K562 (cell line): Measurements from ENCODE around the gene SPDYE4.

Experiments used
- NFYB ChIP-seq: IDR thresholded peaks from 2 replicates; pipeline ENCODE4 v1.6.1; 2011; ENCODE audit warnings: mild to moderate bottlenecking, moderate library complexity; ENCODE audit not compliant: insufficient read length; ENCODE audit errors: extremely low read depth
- TGIF2 ChIP-seq: sonication (generic); formaldehyde crosslinking; IDR thresholded peaks from 2 replicates; pipeline ENCODE4 v1.8.1; 2022; ENCODE audit warnings: mild to moderate bottlenecking, missing genetic modification reagents, moderate library complexity
- TF ChIP-seq, protein P1 (sequence below), 3 experiments: IDR thresholded peaks in 2 of 3; conservative IDR thresholded peaks in 1 of 3; 2 replicates each; pipeline ENCODE4 v1.5.1; 2011 to 2012; ENCODE audit warnings: low read length in 3 of 3, mild to moderate bottlenecking in 3 of 3, control low read depth in 2 of 3, improper control_type of control experiment in 1 of 3, inconsistent platforms in 1 of 3, low read depth in 1 of 3, mixed read lengths in 1 of 3, moderate library complexity in 1 of 3; ENCODE audit not compliant: insufficient read depth in 2 of 3
- TF ChIP-seq, protein P2 (sequence below): fragments of 150-350 bp; IDR thresholded peaks from 2 replicates; pipeline ENCODE4 v1.6.1; 2014; ENCODE audit warnings: low read depth, mild to moderate bottlenecking, low read length, borderline replicate concordance
- TF ChIP-seq, protein P3 (sequence below), 2 experiments: IDR thresholded peaks; 2 replicates each; pipeline ENCODE4 v1.6.1; 2012; ENCODE audit warnings: improper control_type of control experiment in 2 of 2, low read depth in 2 of 2, low read length in 2 of 2, borderline replicate concordance in 1 of 2

DNA sequence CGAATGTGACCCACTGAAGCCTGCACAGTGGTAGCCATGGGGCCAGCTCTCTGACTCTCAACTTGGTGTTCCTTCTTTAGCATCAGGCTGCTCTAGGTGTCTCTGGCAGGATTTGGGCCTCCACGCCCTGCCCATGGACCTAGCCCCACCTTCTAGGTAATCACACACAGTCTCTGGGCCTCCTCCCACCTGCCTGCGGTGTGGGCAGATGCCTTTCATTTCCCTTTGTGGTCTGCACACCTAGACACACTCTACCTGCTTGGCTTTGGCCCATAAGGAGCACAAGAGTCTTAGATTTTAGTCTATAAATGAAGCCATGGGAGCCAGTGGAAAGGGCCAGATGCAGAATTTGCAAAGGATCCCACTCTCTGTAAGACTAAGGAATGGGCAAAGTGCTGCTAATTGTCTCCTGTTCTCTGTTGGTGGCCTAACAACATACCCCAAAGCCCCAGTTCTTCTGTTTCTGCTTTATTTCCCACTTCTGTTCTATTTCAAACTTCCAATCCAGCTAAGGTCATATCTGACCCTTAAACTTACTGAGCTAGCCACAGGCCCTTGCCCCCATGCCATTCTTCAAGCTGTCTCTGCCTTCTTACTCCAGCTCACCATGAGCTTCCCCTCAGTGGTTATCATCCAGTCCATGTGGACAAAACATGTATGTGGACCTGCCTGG, 48.0 kb upstream of the SPDYE4 start:
- TF ChIP-seq, protein P1, sequence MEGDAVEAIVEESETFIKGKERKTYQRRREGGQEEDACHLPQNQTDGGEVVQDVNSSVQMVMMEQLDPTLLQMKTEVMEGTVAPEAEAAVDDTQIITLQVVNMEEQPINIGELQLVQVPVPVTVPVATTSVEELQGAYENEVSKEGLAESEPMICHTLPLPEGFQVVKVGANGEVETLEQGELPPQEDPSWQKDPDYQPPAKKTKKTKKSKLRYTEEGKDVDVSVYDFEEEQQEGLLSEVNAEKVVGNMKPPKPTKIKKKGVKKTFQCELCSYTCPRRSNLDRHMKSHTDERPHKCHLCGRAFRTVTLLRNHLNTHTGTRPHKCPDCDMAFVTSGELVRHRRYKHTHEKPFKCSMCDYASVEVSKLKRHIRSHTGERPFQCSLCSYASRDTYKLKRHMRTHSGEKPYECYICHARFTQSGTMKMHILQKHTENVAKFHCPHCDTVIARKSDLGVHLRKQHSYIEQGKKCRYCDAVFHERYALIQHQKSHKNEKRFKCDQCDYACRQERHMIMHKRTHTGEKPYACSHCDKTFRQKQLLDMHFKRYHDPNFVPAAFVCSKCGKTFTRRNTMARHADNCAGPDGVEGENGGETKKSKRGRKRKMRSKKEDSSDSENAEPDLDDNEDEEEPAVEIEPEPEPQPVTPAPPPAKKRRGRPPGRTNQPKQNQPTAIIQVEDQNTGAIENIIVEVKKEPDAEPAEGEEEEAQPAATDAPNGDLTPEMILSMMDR (IDR thresholded peaks at IDR 0.05 in 2 of 3, conservative IDR thresholded peaks at IDR 0.05 in 1 of 3; ENCODE audit: insufficient read depth in 2 of 3, low read depth in 1 of 3, low read length in 3 of 3): no peak
- TF ChIP-seq TGIF2 (CRISPR knock-in tag) (no peak), NFYB (no peak)
- TF ChIP-seq, protein P2, sequence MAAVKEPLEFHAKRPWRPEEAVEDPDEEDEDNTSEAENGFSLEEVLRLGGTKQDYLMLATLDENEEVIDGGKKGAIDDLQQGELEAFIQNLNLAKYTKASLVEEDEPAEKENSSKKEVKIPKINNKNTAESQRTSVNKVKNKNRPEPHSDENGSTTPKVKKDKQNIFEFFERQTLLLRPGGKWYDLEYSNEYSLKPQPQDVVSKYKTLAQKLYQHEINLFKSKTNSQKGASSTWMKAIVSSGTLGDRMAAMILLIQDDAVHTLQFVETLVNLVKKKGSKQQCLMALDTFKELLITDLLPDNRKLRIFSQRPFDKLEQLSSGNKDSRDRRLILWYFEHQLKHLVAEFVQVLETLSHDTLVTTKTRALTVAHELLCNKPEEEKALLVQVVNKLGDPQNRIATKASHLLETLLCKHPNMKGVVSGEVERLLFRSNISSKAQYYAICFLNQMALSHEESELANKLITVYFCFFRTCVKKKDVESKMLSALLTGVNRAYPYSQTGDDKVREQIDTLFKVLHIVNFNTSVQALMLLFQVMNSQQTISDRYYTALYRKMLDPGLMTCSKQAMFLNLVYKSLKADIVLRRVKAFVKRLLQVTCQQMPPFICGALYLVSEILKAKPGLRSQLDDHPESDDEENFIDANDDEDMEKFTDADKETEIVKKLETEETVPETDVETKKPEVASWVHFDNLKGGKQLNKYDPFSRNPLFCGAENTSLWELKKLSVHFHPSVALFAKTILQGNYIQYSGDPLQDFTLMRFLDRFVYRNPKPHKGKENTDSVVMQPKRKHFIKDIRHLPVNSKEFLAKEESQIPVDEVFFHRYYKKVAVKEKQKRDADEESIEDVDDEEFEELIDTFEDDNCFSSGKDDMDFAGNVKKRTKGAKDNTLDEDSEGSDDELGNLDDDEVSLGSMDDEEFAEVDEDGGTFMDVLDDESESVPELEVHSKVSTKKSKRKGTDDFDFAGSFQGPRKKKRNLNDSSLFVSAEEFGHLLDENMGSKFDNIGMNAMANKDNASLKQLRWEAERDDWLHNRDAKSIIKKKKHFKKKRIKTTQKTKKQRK: no peak
- TF ChIP-seq, protein P3, sequence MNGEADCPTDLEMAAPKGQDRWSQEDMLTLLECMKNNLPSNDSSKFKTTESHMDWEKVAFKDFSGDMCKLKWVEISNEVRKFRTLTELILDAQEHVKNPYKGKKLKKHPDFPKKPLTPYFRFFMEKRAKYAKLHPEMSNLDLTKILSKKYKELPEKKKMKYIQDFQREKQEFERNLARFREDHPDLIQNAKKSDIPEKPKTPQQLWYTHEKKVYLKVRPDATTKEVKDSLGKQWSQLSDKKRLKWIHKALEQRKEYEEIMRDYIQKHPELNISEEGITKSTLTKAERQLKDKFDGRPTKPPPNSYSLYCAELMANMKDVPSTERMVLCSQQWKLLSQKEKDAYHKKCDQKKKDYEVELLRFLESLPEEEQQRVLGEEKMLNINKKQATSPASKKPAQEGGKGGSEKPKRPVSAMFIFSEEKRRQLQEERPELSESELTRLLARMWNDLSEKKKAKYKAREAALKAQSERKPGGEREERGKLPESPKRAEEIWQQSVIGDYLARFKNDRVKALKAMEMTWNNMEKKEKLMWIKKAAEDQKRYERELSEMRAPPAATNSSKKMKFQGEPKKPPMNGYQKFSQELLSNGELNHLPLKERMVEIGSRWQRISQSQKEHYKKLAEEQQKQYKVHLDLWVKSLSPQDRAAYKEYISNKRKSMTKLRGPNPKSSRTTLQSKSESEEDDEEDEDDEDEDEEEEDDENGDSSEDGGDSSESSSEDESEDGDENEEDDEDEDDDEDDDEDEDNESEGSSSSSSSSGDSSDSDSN (IDR thresholded peaks at IDR 0.05; ENCODE audit: borderline replicate concordance in 1 of 2, low read depth in 2 of 2, low read length in 2 of 2): no peak
